HG02938 (cell line): ENCODE data around the gene APBB1IP.

ENCODE experiments used
- ATAC-seq: cut with Tn5 transposase; IDR thresholded peaks from one replicate; pipeline ENCODE4 v1.9.1; 2021; ENCODE audit warnings: mild to moderate bottlenecking, moderate library complexity; ENCODE audit not compliant: unreplicated experiment

APBB1IP gene

GRCh38 chr10:26505491-26505890 lies 67.3 kb downstream of the APBB1IP start:
- ATAC-seq: no peak

- no peak for ATAC-seq
These were observed 68.6 kb downstream of the APBB1IP start for GRCh38 chr10:26506736-26507135.

- ATAC-seq: no peak
These were observed 69.3 kb downstream of the APBB1IP start for GRCh38 chr10:26507441-26507840.

- no peak for ATAC-seq
These were observed 69.9 kb downstream of the APBB1IP start for GRCh38 chr10:26508016-26508415.

GRCh38 chr10:26509307-26509706 lies 71.2 kb downstream of the APBB1IP start:
- ATAC-seq: no peak

GRCh38 chr10:26513101-26513500 lies 75.0 kb downstream of the APBB1IP start:
- no peak for ATAC-seq

GRCh38 chr10:26516540-26517101 lies 78.5 kb downstream of the APBB1IP start:
- no peak for ATAC-seq

- ATAC-seq: no peak
These were observed 79.2 kb downstream of the APBB1IP start for GRCh38 chr10:26517141-26517867.

- ATAC-seq: no peak
These were observed 81.7 kb downstream of the APBB1IP start for GRCh38 chr10:26519803-26520202.

- ATAC-seq: no peak
These were observed 82.4 kb downstream of the APBB1IP start for GRCh38 chr10:26520575-26520974.

GRCh38 chr10:26524161-26524896 lies 86.2 kb downstream of the APBB1IP start:
- ATAC-seq: no peak

GRCh38 chr10:26525586-26525985 lies 87.4 kb downstream of the APBB1IP start:
- ATAC-seq: no peak

GRCh38 chr10:26527018-26527417 lies 88.9 kb downstream of the APBB1IP start:
- ATAC-seq: no peak

- ATAC-seq: no peak
These were observed 89.9 kb downstream of the APBB1IP start for GRCh38 chr10:26528048-26528447.

GRCh38 chr10:26528715-26529393 lies 90.7 kb downstream of the APBB1IP start:
- peak; percentile 66 for ATAC-seq

- no peak for ATAC-seq
These were observed 96.2 kb downstream of the APBB1IP start for GRCh38 chr10:26534384-26534783.

- no peak for ATAC-seq
These were observed 102.5 kb downstream of the APBB1IP start for GRCh38 chr10:26540601-26541000.

GRCh38 chr10:26543567-26544306 lies 105.6 kb downstream of the APBB1IP start:
- peak; percentile 81 for ATAC-seq

- ATAC-seq: no peak
These were observed 106.8 kb downstream of the APBB1IP start for GRCh38 chr10:26544932-26545331.

GRCh38 chr10:26550774-26551526 lies 112.8 kb downstream of the APBB1IP start:
- ATAC-seq: peak; percentile 69
